Right cardiac atrium (tissue), 5 donors: Measurements from ENCODE around the gene PITPNC1. TPM values are rescaled to one million over a fixed set of nuclear protein-coding genes. Genes with fewer than 3 reads are reported as not detected.
"Not testable (repeated sequence)": the region's sequence is repeated elsewhere in the genome, so short reads cannot be mapped to it uniquely, and the experiment has no call there.

ENCODE experiments used
- ATAC-seq, 2 donors: fragments of 200-7000 bp; cut with Tn5 transposase; one replicate each; pipeline versions ENCODE4 v1.8.0 to v1.9.1; 2020; ENCODE audit warnings: moderate library complexity in 2 of 2, mild to moderate bottlenecking in 1 of 2
- DNase-seq, 3 donors: peaks; one replicate each; pipeline ENCODE4 v3.0.0-alpha.2; 2020
- H3K27ac ChIP-seq: one replicate; pipeline ENCODE4 v1.5.1; 2013; ENCODE audit warnings: mild to moderate bottlenecking, low read length, control low read depth, moderate library complexity
- H3K27me3 ChIP-seq: one replicate; pipeline ENCODE4 v1.6.1; 2013; ENCODE audit not compliant: control insufficient read depth, insufficient read depth
- H3K4me1 ChIP-seq: one replicate; pipeline ENCODE4 v1.6.1; 2013; ENCODE audit warnings: low read length; ENCODE audit not compliant: control insufficient read depth, insufficient read depth
- H3K4me3 ChIP-seq: one replicate; pipeline ENCODE4 v1.5.1; 2013; ENCODE audit warnings: low read length, control low read depth
- H3K9me3 ChIP-seq: one replicate; pipeline ENCODE4 v1.6.1; 2013; ENCODE audit warnings: low read length; ENCODE audit not compliant: control insufficient read depth
- WGBS: extraction: QIAGEN DNeasy Blood & Tissue Kit; methylation state at CpG from one replicate; pipeline ENCODE4 v1.1.7; 2013; 5-methylcytosine and 5-hydroxymethylcytosine counted together
- intact Hi-C, 4 donors: fragments of 100-400 bp; cut with DNase I; formaldehyde crosslinking; loops; one replicate each; pipeline versions ENCODE4 v1.11.0 to v1.14.0; 2022 to 2023
- long read RNA-seq, 4 donors: library from polyadenylated mRNA; unstranded; transcript quantifications; one replicate each; pipeline ENCODE4 v2.0.0, GENCODE V29; 2020 to 2021
- polyA plus RNA-seq: library from polyadenylated mRNA; stranded (reverse); fragments of 200-250 nt; gene quantifications from one replicate; pipeline ENCODE4 v1.2.3, GENCODE V29; 2013
- total RNA-seq, 4 donors: library from RNA; stranded (reverse); fragmentation: NEBNext Ultra II Directional; extraction: Animal tissue kit (Norgen Biotek cat#: 25700); gene quantifications; one replicate each; pipeline ENCODE4 v1.2.1, GENCODE V29; 2021
- donor health status: healthy with polysubstance abuse.
- donor health status: DM: no; HTN: yes; CAD: no.
- donor health status: DM: no; HTN: no; CAD: no.
- donor health status: DM: no; HTN: yes; CAD: no; lungs with severe emphysema.
- donor health status: DM: yes; HTN: yes; CAD: no.

The PITPNC1 gene
- total RNA-seq = 10 to 100 TPM; 17.0 to 29.7 (median 24.9) TPM
- 8.6 TPM for polyA plus RNA-seq
- long read RNA-seq, donor 1, partial matches to known transcripts = 2 of 29 reads
- long read RNA-seq, donor 1, other reads (novel, unspliced or antisense) = 27 of 29 reads
- long read RNA-seq, donor 2, partial matches to known transcripts = 1 of 13 reads
- long read RNA-seq, donor 2, other reads (novel, unspliced or antisense) = 12 of 13 reads
- long read RNA-seq, donor 3, partial matches to known transcripts = 2 of 19 reads
- long read RNA-seq, donor 3, other reads (novel, unspliced or antisense) = 17 of 19 reads
- long read RNA-seq, donor 4, partial matches to known transcripts = 1 of 24 reads
- long read RNA-seq, donor 4, other reads (novel, unspliced or antisense) = 23 of 24 reads

DNA sequence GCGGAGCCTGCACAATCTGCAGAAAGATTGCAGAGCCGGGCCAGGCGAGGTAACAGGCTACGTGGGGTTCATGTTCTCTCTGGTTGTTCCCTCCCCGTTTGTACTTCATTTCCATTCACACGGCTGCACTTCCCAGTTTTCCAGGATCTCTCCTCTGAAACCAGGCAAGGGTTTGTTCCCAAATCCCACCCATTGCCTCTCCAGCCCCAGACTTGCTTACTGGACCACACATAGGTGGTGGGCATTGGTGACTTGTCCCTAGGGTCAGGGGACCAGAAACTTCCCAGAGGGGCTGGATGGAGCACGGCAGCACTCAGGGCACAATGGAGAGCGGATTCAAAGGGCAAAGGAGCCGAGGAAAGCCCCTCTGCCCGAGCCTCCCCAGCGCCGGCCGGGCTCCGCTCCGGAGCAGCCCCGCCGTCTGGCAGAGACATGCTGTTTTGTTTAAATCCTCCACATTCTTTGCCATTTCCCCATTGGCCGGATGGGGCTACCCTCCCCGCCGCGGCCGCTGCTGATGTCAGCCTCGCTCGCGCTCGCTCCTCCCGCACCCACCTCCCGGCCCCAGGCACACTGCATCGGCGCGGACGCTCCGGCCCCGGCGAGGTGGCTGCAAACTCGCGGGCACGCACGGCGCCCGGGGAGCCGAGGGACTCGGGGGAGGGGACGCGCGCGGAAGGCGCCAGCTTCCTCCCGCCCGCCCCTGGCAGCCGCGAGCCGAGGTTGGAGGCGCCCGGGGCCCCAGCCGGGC lies at the start of gene PITPNC1:
Gene PITPNC1 (plus strand): TSS at position 545 of the 751 bp plus-strand sequence.
- no peaks in the 10 kb centered on the region for H3K9me3 ChIP-seq
- H3K4me3 ChIP-seq = peak within 1 kb of the TSS; percentile 90
- H3K4me1 ChIP-seq = peaks cover 2% of the 10 kb centered on the region
- no peaks in the 10 kb centered on the region for H3K27me3 ChIP-seq
- peak; percentile 89 to 95 (median 95) for DNase-seq
- intact Hi-C loops = loop anchor here (5.0 to 10.0 kb wide), 5 partner anchors 100 to 258 kb away; no protein-coding TSS in a partner anchor
- peak within 1 kb of the TSS; percentile 80 for H3K27ac ChIP-seq
- peak; percentile 85 to 93 for ATAC-seq
- under 1% methylated on average over 56 of the region's 56 CpGs for WGBS

DNA sequence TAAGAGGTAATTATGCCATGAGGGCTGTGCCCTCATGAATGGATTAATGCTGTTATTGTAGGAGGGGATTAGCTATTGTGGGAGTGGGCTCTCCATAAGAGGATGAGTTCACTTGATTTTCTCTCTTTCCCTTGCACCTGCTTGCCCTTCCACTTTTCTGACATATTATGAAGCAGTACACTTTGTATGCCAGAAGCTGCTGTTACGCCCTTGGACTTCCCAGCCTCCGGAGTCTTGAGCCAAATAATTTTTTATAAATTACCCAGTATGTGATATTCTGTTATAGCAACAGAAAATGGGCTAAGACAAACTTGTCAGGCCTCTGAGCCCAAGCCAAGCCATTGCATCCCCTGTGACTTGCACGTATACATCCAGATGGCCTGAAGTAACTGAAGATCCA lies 49.1 kb upstream of the PITPNC1 start:
- WGBS = 77% methylated on average over 3 of the region's 3 CpGs
- H3K9me3 ChIP-seq = no peaks in the 10 kb centered on the region
- no peaks in the 10 kb centered on the region for H3K27me3 ChIP-seq
- no peaks in the 10 kb centered on the region for H3K4me1 ChIP-seq
- ATAC-seq (no peak), DNase-seq (no peak)
- H3K27ac ChIP-seq = no peak overlapping the region
- intact Hi-C loops = no loop called here
- H3K4me3 ChIP-seq = no peak overlapping the region

DNA sequence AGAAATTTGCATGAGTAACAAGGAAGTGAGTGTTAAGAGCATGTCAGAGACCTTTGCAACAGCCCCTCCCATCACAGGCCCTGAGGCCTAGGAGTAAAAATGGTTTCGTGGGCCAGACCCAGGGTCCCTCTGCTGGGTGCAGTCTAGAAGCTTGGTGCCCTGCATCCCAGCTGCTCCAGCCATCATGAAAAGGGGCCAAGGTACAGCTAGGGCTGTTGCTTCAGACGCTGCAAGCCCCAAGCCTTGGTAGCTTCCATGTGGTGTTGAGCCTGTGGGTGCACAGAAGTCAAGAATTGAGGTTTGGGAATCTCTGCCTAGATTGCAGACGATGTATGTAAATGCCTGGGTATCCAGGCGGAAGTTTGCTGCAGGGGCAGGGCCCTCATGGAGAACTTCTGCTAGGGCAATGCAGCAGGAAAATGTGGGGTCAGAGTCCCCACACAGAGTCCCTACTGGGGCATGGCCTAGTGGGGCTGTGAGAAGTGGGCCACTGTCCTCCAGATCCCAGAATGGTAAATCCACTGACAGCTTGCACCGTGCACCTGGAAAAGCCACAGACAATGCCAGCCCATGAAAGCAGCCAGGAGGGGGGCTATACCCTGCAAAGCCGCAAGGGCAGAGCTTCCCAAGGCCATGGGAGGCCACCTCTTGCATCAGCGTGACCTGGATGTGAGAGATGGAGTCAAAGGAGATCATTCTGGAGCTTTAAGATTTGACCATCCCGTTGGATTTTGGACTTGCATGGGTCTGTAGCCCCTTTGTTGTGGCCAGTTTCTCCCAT lies 45.5 kb upstream of the PITPNC1 start:
- H3K27ac ChIP-seq, DNase-seq, H3K9me3 ChIP-seq, intact Hi-C loops, H3K4me1 ChIP-seq, H3K4me3 ChIP-seq, ATAC-seq, H3K27me3 ChIP-seq: not testable (repeated sequence)
- 93% methylated on average over 8 of the region's 8 CpGs for WGBS

DNA sequence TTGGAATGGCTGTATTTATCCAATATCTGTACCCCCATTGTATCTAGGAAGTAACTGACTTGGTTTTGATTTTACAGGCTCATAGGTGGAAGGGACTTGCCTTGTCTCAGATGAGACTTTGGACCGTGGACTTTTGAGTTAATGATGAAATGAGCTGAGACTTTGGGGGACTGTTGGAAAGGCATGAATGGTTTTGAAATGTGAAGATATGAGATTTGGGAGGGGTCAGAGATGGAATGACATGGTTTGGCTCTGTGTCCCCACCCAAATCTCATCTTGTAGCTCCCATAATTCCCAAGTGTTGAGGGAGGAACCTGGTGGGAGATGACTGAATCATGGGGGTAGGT lies 44.9 kb upstream of the PITPNC1 start:
- WGBS = 98% methylated on average over 1 of the region's 1 CpG
- H3K27ac ChIP-seq, DNase-seq, H3K4me3 ChIP-seq, H3K9me3 ChIP-seq, intact Hi-C loops, H3K27me3 ChIP-seq, ATAC-seq, H3K4me1 ChIP-seq: not testable (repeated sequence)

DNA sequence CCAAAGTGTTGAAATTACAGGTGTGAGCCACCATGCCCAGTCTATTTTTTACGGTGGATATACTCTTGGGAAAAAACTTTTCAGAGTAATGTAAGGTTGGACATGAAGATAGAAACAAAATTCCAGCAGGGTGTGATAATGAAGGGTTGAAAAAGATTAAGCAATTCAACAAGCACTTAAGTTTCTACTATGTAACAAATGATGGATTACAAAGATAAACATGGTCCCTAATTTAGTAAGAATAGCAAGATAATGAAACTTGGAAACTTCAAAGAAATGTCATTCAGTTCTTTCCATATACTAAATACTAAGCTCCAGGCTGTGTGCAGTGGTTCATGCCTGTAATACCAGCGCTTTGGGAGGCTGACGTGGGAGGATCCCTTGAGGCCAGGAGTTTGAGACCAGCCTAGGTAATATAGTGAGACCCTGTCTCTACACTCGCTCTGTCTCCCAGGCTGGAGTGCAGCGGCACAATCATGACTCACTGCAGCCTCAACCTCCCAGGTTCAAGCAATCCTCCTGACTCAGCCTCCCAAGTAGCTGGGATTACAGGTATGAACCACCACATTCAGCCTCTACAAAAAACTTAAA lies 41.7 kb upstream of the PITPNC1 start:
- ATAC-seq (no peak), DNase-seq (no peak)
- Histone ChIP-seq H3K4me1 (no peaks in the 10 kb centered on the region), H3K27ac (no peak overlapping the region), H3K4me3 (no peak overlapping the region), H3K9me3 (no peaks in the 10 kb centered on the region), H3K27me3 (no peaks in the 10 kb centered on the region)
- WGBS = 85% methylated on average over 5 of the region's 5 CpGs
- intact Hi-C loops = no loop called here

DNA sequence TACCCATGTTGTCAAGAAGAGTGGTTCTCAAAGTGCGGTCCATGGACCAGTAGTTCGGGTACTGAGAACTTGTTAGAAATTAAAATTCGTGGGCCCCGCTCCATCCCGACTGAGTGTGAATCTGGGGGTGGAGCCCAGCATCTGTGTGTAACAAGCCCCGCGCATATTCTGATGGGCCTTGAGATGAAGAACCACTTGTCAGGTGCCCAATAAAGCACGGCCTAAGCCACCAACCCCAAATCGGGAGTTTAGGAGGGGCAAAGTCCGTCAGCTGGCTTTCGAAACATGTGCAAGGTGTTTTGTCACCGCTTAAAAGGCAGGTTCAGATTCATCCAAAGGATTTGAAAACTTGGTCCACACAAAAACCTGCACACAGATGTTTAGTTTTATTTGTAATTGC lies 40.2 kb upstream of the PITPNC1 start:
- no peak overlapping the region for H3K27ac ChIP-seq
- H3K4me3 ChIP-seq = no peak overlapping the region
- intact Hi-C loops = no loop called here
- H3K4me1 ChIP-seq = no peaks in the 10 kb centered on the region
- H3K9me3 ChIP-seq = no peaks in the 10 kb centered on the region
- DNase-seq (no peak), ATAC-seq (no peak)
- 95% methylated on average over 12 of the region's 12 CpGs for WGBS
- H3K27me3 ChIP-seq = no peaks in the 10 kb centered on the region

DNA sequence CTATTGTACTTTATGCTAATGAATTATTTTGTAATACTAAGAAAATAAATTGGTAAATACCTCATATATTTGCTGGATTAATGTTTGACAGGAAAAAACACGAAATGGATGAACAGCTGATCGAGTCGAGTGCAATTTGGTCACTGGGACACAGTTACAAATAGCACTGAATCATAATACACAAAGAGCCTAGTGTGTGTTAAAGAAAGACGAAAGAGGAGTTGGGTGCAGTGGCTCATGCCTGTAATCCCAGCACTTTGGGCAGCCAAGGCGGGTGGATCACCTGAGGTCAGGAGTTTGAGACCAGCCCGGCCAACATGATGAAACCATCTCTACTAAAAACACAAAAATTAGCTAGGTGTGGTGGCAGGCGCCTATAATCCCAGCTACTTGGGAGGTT lies 38.7 kb upstream of the PITPNC1 start:
- ATAC-seq, H3K4me1 ChIP-seq, DNase-seq, H3K27ac ChIP-seq, H3K4me3 ChIP-seq, intact Hi-C loops, H3K9me3 ChIP-seq, H3K27me3 ChIP-seq: not testable (repeated sequence)
- WGBS = 93% methylated on average over 7 of the region's 7 CpGs

DNA sequence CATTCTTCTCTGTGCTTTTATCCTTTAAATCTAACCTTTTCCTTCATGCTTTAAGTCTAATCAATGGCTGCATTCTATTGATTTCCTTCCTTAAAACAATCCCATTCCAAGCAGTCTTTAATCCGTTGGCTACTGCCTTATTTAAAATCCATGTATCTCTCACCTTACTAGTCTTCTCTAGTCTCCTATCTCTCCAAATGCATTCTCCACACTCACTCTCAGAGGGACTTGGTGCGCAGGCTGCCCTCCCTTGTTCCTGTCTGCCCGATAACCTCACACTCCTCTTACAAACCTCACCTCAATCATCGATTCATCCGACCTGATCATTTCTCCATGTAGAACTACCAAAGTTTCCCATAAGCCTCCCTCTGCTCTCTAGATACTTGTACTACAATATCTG lies 33.8 kb upstream of the PITPNC1 start:
- Histone ChIP-seq H3K4me3 (no peak overlapping the region), H3K27me3 (no peaks in the 10 kb centered on the region), H3K9me3 (no peaks in the 10 kb centered on the region), H3K27ac (no peak overlapping the region), H3K4me1 (no peaks in the 10 kb centered on the region)
- 93% methylated on average over 5 of the region's 5 CpGs for WGBS
- ATAC-seq = no peak
- intact Hi-C loops = no loop called here
- DNase-seq = no peak

DNA sequence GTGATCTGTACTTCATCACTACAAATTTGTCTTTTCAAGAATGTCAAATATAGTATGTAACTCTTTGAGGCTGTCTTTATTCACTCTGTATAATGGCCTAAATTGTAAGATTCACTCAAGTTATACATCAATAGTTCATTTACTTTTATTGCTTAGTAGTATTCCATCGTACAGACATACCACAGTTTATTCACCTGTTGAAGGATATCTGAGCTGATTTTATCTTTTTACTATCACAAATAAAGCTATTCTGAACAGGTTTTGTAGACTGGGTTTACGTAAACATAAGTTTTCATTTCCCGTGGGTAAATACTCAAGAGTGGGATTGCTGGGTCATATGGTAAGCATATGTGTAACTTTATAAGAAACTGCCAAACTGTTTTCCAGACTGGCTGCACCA lies 29.3 kb upstream of the PITPNC1 start:
- Histone ChIP-seq H3K9me3 (no peaks in the 10 kb centered on the region), H3K4me3 (no peak overlapping the region), H3K27me3 (no peaks in the 10 kb centered on the region), H3K27ac (no peak overlapping the region), H3K4me1 (no peaks in the 10 kb centered on the region)
- ATAC-seq (no peak), DNase-seq (no peak)
- intact Hi-C loops = no loop called here
- WGBS = 96% methylated on average over 3 of the region's 3 CpGs

DNA sequence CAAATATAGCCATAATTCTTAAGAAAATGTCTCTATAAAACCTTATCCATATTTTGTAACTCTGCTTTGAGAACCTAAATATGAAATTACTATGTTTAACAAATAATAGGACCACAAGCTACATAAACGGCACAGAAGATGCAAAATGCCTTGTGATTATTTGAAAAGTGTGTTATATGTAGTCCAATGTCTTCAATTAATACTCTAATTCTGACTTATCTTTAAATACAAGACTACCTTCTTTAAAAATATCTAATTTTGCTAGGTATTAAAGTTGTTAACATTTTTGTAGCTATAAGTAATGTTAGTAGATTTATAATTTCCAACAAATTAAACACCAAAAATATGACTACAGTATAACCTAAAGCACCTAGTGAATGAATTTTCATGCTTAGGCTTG lies 27.7 kb upstream of the PITPNC1 start:
- H3K9me3 ChIP-seq = no peaks in the 10 kb centered on the region
- H3K27me3 ChIP-seq = no peaks in the 10 kb centered on the region
- H3K4me3 ChIP-seq = no peak overlapping the region
- intact Hi-C loops = no loop called here
- no peak for DNase-seq
- no peak for ATAC-seq
- no peaks in the 10 kb centered on the region for H3K4me1 ChIP-seq
- WGBS = 96% methylated on average over 1 of the region's 1 CpG
- H3K27ac ChIP-seq = no peak overlapping the region
